Measurements from ENCODE around the gene BMPER.

BMPER gene

GRCh38 chr7:34191162-34191561, 285.8 kb downstream of the BMPER start:
- no peak for DNase-seq

- DNase-seq: no peak
Measured at GRCh38 chr7:34191771-34192479, 286.6 kb downstream of the BMPER start.

GRCh38 chr7:34192906-34193305, 287.6 kb downstream of the BMPER start:
- DNase-seq: no peak

- DNase-seq: no peak
Measured at GRCh38 chr7:34198231-34198641, 292.9 kb downstream of the BMPER start.

Data from activated gamma-delta T cell treated with Interleukin-2 at 50 U/mL for 16 hours (primary cell).